Fibroblast of skin of left biceps (primary cell): ENCODE measurements around the gene RAD51B.
A peak's percentile ranks its signal among the peaks of the same experiment; 100 is the strongest.

Experiments
- DNase-seq, 2 experiments: peaks; one replicate each; pipeline ENCODE4 v3.0.0-alpha.2; 2013; ENCODE audit warnings: low read depth in 2 of 2

RAD51B gene

GRCh38 chr14:68359022-68359836 is 539.6 kb downstream of the RAD51B start:
- DNase-seq: no peak

- DNase-seq: no peak
Observed at GRCh38 chr14:68359837-68360552, 540.4 kb downstream of the RAD51B start.

GRCh38 chr14:68361231-68361630 is 541.7 kb downstream of the RAD51B start:
- peak in 1 of 2 experiments; percentile 20 for DNase-seq

GRCh38 chr14:68362846-68363245 is 543.3 kb downstream of the RAD51B start:
- DNase-seq: no peak

GRCh38 chr14:68363466-68363842 is 543.9 kb downstream of the RAD51B start:
- DNase-seq: no peak

- no peak for DNase-seq
Observed at GRCh38 chr14:68363843-68364767, 544.5 kb downstream of the RAD51B start.

GRCh38 chr14:68364792-68365192 is 545.2 kb downstream of the RAD51B start:
- DNase-seq: no peak

- peak in 1 of 2 experiments; percentile 43 for DNase-seq
Observed at GRCh38 chr14:68365228-68365627, 545.6 kb downstream of the RAD51B start.

- DNase-seq: no peak
Observed at GRCh38 chr14:68366656-68367055, 547.1 kb downstream of the RAD51B start.

- no peak for DNase-seq
Observed at GRCh38 chr14:68367536-68367935, 548.0 kb downstream of the RAD51B start.

GRCh38 chr14:68368850-68369249 is 549.3 kb downstream of the RAD51B start:
- no peak for DNase-seq

GRCh38 chr14:68369281-68370056 is 549.9 kb downstream of the RAD51B start:
- no peak for DNase-seq

- DNase-seq: no peak
Observed at GRCh38 chr14:68370057-68370360, 550.4 kb downstream of the RAD51B start.

GRCh38 chr14:68372368-68372767 is 552.8 kb downstream of the RAD51B start:
- no peak for DNase-seq

- no peak for DNase-seq
Observed at GRCh38 chr14:68373124-68373646, 553.6 kb downstream of the RAD51B start.

- no peak for DNase-seq
Observed at GRCh38 chr14:68373847-68374444, 554.4 kb downstream of the RAD51B start.

GRCh38 chr14:68374682-68375081 is 555.1 kb downstream of the RAD51B start:
- DNase-seq: no peak

GRCh38 chr14:68375376-68375775 is 555.8 kb downstream of the RAD51B start:
- DNase-seq: no peak

- DNase-seq: no peak
Observed at GRCh38 chr14:68376067-68376779, 556.6 kb downstream of the RAD51B start.

GRCh38 chr14:68377006-68377405 is 557.4 kb downstream of the RAD51B start:
- DNase-seq: no peak
